Gastrocnemius medialis (tissue), 4 donors: ENCODE data around the gene CDH3. TPM values are rescaled to one million over a fixed set of nuclear protein-coding genes. Genes with fewer than 3 reads are reported as not detected.

Source experiments
- ATAC-seq, 2 donors: fragments of 150-250 bp; one replicate each; pipeline ENCODE4 v1.9.1; 2016
- DNase-seq, 2 donors: peaks; one replicate each; pipeline ENCODE4 v3.0.0-alpha.2; 2019
- H3K27ac ChIP-seq, 4 donors: fragments of 200-600 bp; sonication (generic); 1 replicate in 1 of 4; 2 replicates in 3 of 4; pipeline ENCODE4 v1.5.1; 2016 to 2018; ENCODE audit warnings: mild to moderate bottlenecking in 2 of 4, moderate library complexity in 1 of 4
- H3K27me3 ChIP-seq, 3 donors: fragments of 200-600 bp; sonication (generic) in 2 of 3; 1 replicate in 1 of 3; 2 replicates in 2 of 3; pipeline versions ENCODE4 v1.5.1 to v1.6.0; 2016 to 2019; ENCODE audit warnings: mild to moderate bottlenecking in 1 of 3, moderate library complexity in 1 of 3
- H3K36me3 ChIP-seq, 2 donors: fragments of 200-600 bp; sonication (generic) in 1 of 2; one replicate each; pipeline ENCODE4 v1.5.1; 2017 to 2018
- H3K4me1 ChIP-seq, 2 donors: fragments of 200-600 bp; sonication (generic) in 1 of 2; one replicate each; pipeline ENCODE4 v1.5.1; 2016 to 2017; ENCODE audit warnings: mild to moderate bottlenecking in 2 of 2
- H3K4me3 ChIP-seq, 4 donors: fragments of 200-600 bp; sonication (generic) in 3 of 4; 1 replicate in 1 of 4; 2 replicates in 3 of 4; pipeline ENCODE4 v1.5.1; 2016 to 2019; ENCODE audit warnings: mild to moderate bottlenecking in 2 of 4
- H3K9me3 ChIP-seq, 3 donors: fragments of 200-600 bp; sonication (generic) in 2 of 3; 1 replicate in 1 of 3; 2 replicates in 2 of 3; pipeline ENCODE4 v1.5.1; 2016 to 2019
- POLR2A ChIP-seq, 2 donors: fragments of 450-650 bp; IDR thresholded peaks; one replicate each; pipeline ENCODE4 v1.6.1; 2017; ENCODE audit warnings: antibody characterized with exemption in 2 of 2, mild to moderate bottlenecking in 2 of 2, moderate library complexity in 2 of 2
- in situ Hi-C, 4 donors: fragments of 200-750 bp; cut with MboI; loops; one replicate each; pipeline versions ENCODE4 v1.15.0 to v1.8.0; 2017; ENCODE audit warnings: low sequenced_read_pairs in 4 of 4
- intact Hi-C: fragments of 100-400 bp; cut with DNase I; formaldehyde crosslinking; loops from one replicate; pipeline ENCODE4 v1.15.1; 2023; ENCODE audit warnings: low total_unique reads
- total RNA-seq, 4 donors: library from RNA; depleted of rRNA; stranded (reverse); fragments of >200 nt; gene quantifications; one replicate each; pipeline versions ENCODE4 v1.1.0 to v1.2.3, GENCODE V29; 2016
- TF ChIP-seq, protein P1 (sequence below), 5 experiments: fragments of 450-650 bp in 3 of 5; fragments of 200-600 bp in 2 of 5; sonication (generic) in 2 of 5; IDR thresholded peaks in 4 of 5; conservative IDR thresholded peaks in 1 of 5; 1 replicate in 4 of 5; 2 replicates in 1 of 5; pipeline ENCODE4 v1.5.1; 2016 to 2019; ENCODE audit warnings: antibody characterized with exemption in 5 of 5, mild to moderate bottlenecking in 3 of 5, moderate library complexity in 3 of 5

Gene CDH3
- total RNA-seq, 4 donors from 2014 or later: not detected

DNA sequence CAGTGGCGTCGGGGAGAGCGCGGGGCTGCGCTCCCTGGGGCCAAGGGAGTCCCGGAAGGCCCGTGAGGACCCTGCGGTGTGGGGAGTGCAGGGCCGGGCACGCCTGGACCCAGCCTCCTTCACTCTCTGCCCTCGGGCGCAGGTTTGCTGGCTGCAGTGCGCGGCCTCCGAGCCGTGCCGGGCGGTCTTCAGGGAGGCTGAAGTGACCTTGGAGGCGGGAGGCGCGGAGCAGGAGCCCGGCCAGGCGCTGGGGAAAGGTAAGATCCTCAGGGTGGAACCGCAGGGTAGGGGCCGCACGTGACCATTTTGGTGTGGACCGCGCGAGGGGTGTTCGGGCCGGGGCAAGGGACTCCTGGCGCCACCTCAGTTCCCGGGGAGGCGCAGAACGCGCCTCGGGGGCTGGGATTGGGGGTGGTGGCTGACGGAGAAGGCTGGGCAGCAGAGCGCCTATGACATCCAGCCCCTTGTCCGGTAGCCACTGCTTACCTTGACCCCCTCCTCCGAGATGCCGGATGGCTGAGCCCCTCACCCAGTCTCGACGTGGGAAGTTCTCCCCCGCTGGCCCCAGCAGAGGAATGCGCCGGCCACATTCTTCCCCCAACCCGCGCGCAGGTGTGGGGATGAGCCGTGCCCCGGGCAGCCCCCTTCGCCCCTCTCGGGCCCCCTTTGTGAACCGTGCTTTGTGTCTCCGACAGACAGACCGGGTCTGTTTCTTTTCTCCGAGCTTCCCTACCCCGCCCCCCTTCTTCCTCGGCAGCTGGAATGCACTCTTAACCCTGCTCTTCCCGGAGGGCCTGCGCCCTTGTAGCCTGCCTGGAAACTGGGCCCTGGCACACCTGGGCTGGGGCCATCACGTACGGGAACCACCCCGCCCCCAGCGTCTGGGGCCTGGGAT lies 631 bp downstream of the CDH3 start:
- ATAC-seq: no peak
- Histone ChIP-seq H3K9me3 (no peaks in the 10 kb centered on the region), H3K4me3 (no peak overlapping the region), H3K27ac (no peak overlapping the region), H3K27me3 (peaks cover 67 to 76% (median 70%) of the 10 kb centered on the region in 3 donors), H3K4me1 (no peaks in the 10 kb centered on the region), H3K36me3 (no peaks in the 10 kb centered on the region)
- in situ Hi-C loops (no loop called here), intact Hi-C loops (no loop called here)
- TF ChIP-seq, protein P1, sequence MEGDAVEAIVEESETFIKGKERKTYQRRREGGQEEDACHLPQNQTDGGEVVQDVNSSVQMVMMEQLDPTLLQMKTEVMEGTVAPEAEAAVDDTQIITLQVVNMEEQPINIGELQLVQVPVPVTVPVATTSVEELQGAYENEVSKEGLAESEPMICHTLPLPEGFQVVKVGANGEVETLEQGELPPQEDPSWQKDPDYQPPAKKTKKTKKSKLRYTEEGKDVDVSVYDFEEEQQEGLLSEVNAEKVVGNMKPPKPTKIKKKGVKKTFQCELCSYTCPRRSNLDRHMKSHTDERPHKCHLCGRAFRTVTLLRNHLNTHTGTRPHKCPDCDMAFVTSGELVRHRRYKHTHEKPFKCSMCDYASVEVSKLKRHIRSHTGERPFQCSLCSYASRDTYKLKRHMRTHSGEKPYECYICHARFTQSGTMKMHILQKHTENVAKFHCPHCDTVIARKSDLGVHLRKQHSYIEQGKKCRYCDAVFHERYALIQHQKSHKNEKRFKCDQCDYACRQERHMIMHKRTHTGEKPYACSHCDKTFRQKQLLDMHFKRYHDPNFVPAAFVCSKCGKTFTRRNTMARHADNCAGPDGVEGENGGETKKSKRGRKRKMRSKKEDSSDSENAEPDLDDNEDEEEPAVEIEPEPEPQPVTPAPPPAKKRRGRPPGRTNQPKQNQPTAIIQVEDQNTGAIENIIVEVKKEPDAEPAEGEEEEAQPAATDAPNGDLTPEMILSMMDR (IDR thresholded peaks at IDR 0.05 in 4 of 5, conservative IDR thresholded peaks at IDR 0.05 in 1 of 5): no peak
- TF ChIP-seq POLR2A (IDR thresholded peaks at IDR 0.05): no peak
- DNase-seq: no peak

DNA sequence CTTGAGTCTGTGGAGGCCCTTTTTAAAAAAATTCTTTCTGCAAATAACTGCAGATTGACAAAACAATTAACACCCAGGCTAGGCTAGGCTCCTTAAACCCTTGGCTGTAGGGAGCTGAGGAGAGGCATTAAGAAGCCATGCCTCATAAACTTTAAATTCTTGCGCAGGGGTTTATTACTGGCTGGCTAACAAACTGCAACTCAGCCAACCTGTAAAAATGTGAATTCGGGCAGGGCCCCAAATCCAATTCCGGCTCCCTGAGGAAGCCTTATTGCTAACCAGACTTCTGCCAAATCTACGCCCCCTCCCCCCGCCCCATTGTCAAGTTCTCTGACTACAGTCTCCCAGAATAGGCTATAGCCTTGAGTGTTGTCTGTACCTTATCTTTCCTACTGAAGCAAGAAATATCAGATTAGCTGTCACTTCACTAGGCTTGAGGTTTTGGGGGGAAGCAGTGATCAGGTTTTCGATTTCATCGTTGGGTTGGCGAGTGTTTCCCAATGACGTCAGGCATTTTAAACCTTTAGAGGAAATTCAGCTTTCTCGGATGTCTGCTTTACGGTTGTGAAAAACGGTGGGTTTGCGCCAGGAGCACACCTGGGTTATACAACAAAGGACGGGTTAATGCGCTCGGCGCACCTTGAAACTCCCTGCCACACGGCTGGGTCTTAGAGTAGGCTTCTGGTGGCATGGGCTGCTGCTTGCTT lies 2.0 kb downstream of the CDH3 start:
- DNase-seq (no peak), ATAC-seq (no peak)
- intact Hi-C loops (no loop called here), in situ Hi-C loops (no loop called here)
- H3K4me3 ChIP-seq: no peak overlapping the region
- no peak overlapping the region for H3K27ac ChIP-seq
- TF ChIP-seq, protein P1 (IDR thresholded peaks at IDR 0.05 in 4 of 5, conservative IDR thresholded peaks at IDR 0.05 in 1 of 5): no peak
- no peak for TF ChIP-seq POLR2A (IDR thresholded peaks at IDR 0.05)
- peaks cover 67 to 73% (median 67%) of the 10 kb centered on the region in 3 donors for H3K27me3 ChIP-seq
- H3K4me1 ChIP-seq: no peaks in the 10 kb centered on the region
- no peaks in the 10 kb centered on the region for H3K36me3 ChIP-seq
- H3K9me3 ChIP-seq: no peaks in the 10 kb centered on the region

DNA sequence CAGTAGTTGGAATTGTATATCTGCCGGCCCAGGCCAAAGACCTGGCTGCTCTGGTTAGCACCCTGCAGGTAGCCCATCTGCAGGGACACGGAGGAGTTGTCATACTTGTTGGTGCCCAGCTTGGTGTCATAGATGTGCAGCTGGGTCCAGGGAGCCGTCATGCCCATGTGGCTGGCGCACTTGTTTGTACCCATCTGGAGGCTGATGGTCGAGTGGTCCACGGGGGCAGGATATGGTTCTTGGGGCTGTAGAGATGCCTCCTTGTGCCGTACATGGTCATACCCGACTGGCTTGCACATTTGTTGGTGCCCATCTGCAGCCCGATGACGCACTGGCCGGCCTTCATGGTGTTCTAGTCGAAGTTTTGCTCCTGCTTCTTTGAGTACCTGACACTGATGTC lies 6.0 kb downstream of the CDH3 start:
- Histone ChIP-seq H3K4me1 (no peaks in the 10 kb centered on the region), H3K4me3 (no peak overlapping the region), H3K9me3 (no peaks in the 10 kb centered on the region), H3K36me3 (no peaks in the 10 kb centered on the region), H3K27me3 (peaks cover 27 to 34% (median 27%) of the 10 kb centered on the region in 3 donors), H3K27ac (no peak overlapping the region)
- TF ChIP-seq, protein P1 (IDR thresholded peaks at IDR 0.05 in 4 of 5, conservative IDR thresholded peaks at IDR 0.05 in 1 of 5): no peak
- TF ChIP-seq POLR2A (IDR thresholded peaks at IDR 0.05): no peak
- DNase-seq: no peak
- intact Hi-C loops (no loop called here), in situ Hi-C loops (no loop called here)
- ATAC-seq: no peak

DNA sequence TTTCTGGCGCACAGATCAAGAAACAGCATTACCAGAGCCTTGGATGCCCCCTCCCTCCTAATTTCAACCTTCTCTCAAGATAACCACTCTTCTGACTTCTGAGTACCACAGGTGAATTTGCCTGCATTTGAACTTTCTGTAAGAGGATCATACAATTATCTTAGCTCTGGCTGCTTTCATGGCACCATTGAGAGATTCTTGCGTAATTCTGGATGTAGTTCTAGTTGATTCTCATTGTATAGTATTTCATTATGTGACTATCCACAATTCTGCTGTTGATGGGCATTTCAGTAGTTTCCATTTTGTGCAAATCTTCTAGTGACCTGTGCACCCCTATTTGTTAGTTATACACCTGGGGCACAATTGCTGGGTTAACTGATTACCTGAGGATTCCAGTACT lies 7.5 kb downstream of the CDH3 start:
- Histone ChIP-seq H3K27me3 (peaks cover 12 to 19% (median 15%) of the 10 kb centered on the region in 3 donors), H3K4me3 (no peak overlapping the region), H3K36me3 (no peaks in the 10 kb centered on the region), H3K27ac (no peak overlapping the region), H3K4me1 (no peaks in the 10 kb centered on the region), H3K9me3 (no peaks in the 10 kb centered on the region)
- intact Hi-C loops: no loop called here
- ATAC-seq (no peak), DNase-seq (no peak)
- in situ Hi-C loops: no loop called here
- TF ChIP-seq POLR2A (IDR thresholded peaks at IDR 0.05): no peak
- TF ChIP-seq, protein P1 (IDR thresholded peaks at IDR 0.05 in 4 of 5, conservative IDR thresholded peaks at IDR 0.05 in 1 of 5): no peak
